Caco-2 (cell line): ENCODE measurements around the gene TLE1. TPM values are rescaled to one million over a fixed set of nuclear protein-coding genes. Genes with fewer than 3 reads are reported as not detected.

ENCODE experiments used
- BruUV-seq: library from RNA; stranded (reverse); fragments of 400-500 nt; replicated peaks from 2 replicates; lab custom pipeline; 2021; lab: Mats Ljungman, UMichigan
- CTCF ChIA-PET: fragments of 300-600 bp; sonication (Branson Sonifier 250); formaldehyde crosslinking; loops from one replicate; lab custom pipeline; 2022; ENCODE audit warnings: antibody characterized with exemption; lab: Charles Lee
- POLR2A ChIA-PET: fragments of 300-600 bp; sonication (Branson Sonifier 250); formaldehyde crosslinking; loops from one replicate; lab custom pipeline; 2022; ENCODE audit warnings: antibody characterized with exemption; lab: Charles Lee
- DNase-seq, 2 experiments: peaks; one replicate each; pipeline versions ENCODE4 v3.0.0 to v3.0.0-alpha.2; 2020 to 2022
- H3K27me3 ChIP-seq: replicated peaks from 2 replicates; pipeline ENCODE4 v1.6.0; 2011; ENCODE audit warnings: low read length; ENCODE audit not compliant: control insufficient read depth, insufficient read depth
- H3K36me3 ChIP-seq: 2 replicates; pipeline ENCODE4 v1.5.1; 2011; ENCODE audit warnings: low read length; ENCODE audit not compliant: control insufficient read depth, insufficient read depth
- H3K4me1 ChIP-seq: fragments of 250-450 bp; sonication (Bioruptor Pico); 2 replicates; pipeline ENCODE4 v1.5.1; 2020; ENCODE audit warnings: mild to moderate bottlenecking
- H3K4me3 ChIP-seq: 2 replicates; pipeline ENCODE4 v1.5.1; 2011; ENCODE audit warnings: low read depth, mild to moderate bottlenecking, control low read depth, low read length
- H3K9me3 ChIP-seq: fragments of 250-450 bp; sonication (Bioruptor Pico); 2 replicates; pipeline ENCODE4 v1.5.1; 2020; ENCODE audit warnings: mild to moderate bottlenecking, moderate library complexity
- H3K27ac Mint-ChIP-seq: one replicate; pipeline ENCODE4 v1.8.0; 2022; ENCODE audit warnings: mixed read lengths; ENCODE audit not compliant: unreplicated experiment
- H3K27me3 Mint-ChIP-seq: one replicate; pipeline ENCODE4 v1.8.0; 2022; ENCODE audit warnings: mixed read lengths; ENCODE audit not compliant: insufficient read depth, unreplicated experiment
- H3K36me3 Mint-ChIP-seq: one replicate; pipeline ENCODE4 v1.8.0; 2022; ENCODE audit warnings: mild to moderate bottlenecking, mixed read lengths; ENCODE audit not compliant: insufficient read depth, unreplicated experiment
- H3K4me1 Mint-ChIP-seq: one replicate; pipeline ENCODE4 v1.8.0; 2022; ENCODE audit warnings: low read depth, mixed read lengths; ENCODE audit not compliant: unreplicated experiment
- H3K4me3 Mint-ChIP-seq: one replicate; pipeline ENCODE4 v1.8.0; 2022; ENCODE audit warnings: mild to moderate bottlenecking, moderate library complexity, mixed read lengths; ENCODE audit not compliant: unreplicated experiment
- H3K9me3 Mint-ChIP-seq: one replicate; pipeline ENCODE4 v1.8.0; 2022; ENCODE audit warnings: mixed read lengths; ENCODE audit not compliant: unreplicated experiment
- intact Hi-C: fragments of 100-400 bp; cut with micrococcal nuclease; formaldehyde crosslinking; loops from one replicate; pipeline ENCODE4 v1.10.0; 2022; ENCODE audit not compliant: unreplicated experiment
- total RNA-seq: library from RNA; stranded (reverse); gene quantifications from 2 replicates; pipeline ENCODE4 v1.2.3, GENCODE V29; 2022
- TF ChIP-seq, protein P1 (sequence below), 2 experiments: fragments of 200-600 bp in 1 of 2; IDR thresholded peaks; 1 replicate in 1 of 2; 2 replicates in 1 of 2; pipeline versions ENCODE4 v1.5.1 to v1.8.0; 2011 to 2022; ENCODE audit warnings: antibody characterized with exemption in 1 of 2, control low read depth in 1 of 2, inconsistent platforms in 1 of 2, low read depth in 1 of 2, low read length in 1 of 2, mild to moderate bottlenecking in 1 of 2, moderate library complexity in 1 of 2; ENCODE audit not compliant: insufficient read depth in 1 of 2, severe bottlenecking in 1 of 2, unreplicated experiment in 1 of 2

TLE1 gene
- total RNA-seq, 1 experiment from 2014 or later: 18.3 TPM

- no peaks in the 10 kb centered on the region for H3K36me3 Mint-ChIP-seq
- BruUV-seq: no TSS peak
- H3K27ac Mint-ChIP-seq: no peak overlapping the region
- DNase-seq: no peak
- no peaks in the 10 kb centered on the region for H3K4me1 Mint-ChIP-seq
- H3K27me3 Mint-ChIP-seq: no peaks in the 10 kb centered on the region
- no peaks in the 10 kb centered on the region for H3K9me3 Mint-ChIP-seq
- TF ChIP-seq, protein P1, sequence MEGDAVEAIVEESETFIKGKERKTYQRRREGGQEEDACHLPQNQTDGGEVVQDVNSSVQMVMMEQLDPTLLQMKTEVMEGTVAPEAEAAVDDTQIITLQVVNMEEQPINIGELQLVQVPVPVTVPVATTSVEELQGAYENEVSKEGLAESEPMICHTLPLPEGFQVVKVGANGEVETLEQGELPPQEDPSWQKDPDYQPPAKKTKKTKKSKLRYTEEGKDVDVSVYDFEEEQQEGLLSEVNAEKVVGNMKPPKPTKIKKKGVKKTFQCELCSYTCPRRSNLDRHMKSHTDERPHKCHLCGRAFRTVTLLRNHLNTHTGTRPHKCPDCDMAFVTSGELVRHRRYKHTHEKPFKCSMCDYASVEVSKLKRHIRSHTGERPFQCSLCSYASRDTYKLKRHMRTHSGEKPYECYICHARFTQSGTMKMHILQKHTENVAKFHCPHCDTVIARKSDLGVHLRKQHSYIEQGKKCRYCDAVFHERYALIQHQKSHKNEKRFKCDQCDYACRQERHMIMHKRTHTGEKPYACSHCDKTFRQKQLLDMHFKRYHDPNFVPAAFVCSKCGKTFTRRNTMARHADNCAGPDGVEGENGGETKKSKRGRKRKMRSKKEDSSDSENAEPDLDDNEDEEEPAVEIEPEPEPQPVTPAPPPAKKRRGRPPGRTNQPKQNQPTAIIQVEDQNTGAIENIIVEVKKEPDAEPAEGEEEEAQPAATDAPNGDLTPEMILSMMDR (IDR thresholded peaks at IDR 0.05; ENCODE audit: insufficient read depth in 1 of 2, low read depth in 1 of 2, low read length in 1 of 2, severe bottlenecking in 1 of 2, unreplicated experiment in 1 of 2): no peak
- H3K36me3 ChIP-seq: no peaks in the 10 kb centered on the region
- H3K4me1 ChIP-seq: no peaks in the 10 kb centered on the region
- H3K4me3 Mint-ChIP-seq: no peak overlapping the region
- H3K4me3 ChIP-seq: no peak overlapping the region
- no peaks in the 10 kb centered on the region for H3K9me3 ChIP-seq
- H3K27me3 ChIP-seq: no peaks in the 10 kb centered on the region
- CTCF ChIA-PET: no interaction called here
- intact Hi-C loops: no loop called here
- POLR2A ChIA-PET: no interaction called here
Observed at GRCh38 chr9:81573415-81574321, 115.7 kb downstream of the TLE1 start.

DNA sequence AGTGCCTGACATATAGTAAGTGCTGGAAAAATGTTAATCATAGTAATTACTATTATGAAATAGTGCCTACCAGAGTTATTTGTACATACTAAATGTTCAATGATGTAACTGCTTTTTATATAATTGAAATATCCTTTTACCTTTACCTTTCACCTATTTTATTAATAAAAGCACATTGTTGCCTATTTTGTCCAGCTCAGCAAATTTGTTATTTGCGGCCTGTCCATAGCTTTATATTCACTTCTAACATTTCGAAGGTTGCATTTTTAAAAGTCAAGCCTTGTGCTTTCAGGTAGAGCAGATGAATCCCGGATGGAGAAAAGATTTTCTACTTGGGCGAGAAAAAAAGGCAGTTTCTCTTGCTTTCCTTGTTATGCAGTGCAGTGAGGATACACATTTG lies 119.3 kb downstream of the TLE1 start:
- DNase-seq: no peak
- Histone ChIP-seq H3K9me3 (no peaks in the 10 kb centered on the region), H3K4me3 (no peak overlapping the region), H3K36me3 (no peaks in the 10 kb centered on the region), H3K4me1 (no peaks in the 10 kb centered on the region), H3K27me3 (no peaks in the 10 kb centered on the region)
- Mint-ChIP-seq H3K27me3 (no peaks in the 10 kb centered on the region), H3K4me3 (no peak overlapping the region), H3K9me3 (no peaks in the 10 kb centered on the region), H3K27ac (no peak overlapping the region), H3K4me1 (no peaks in the 10 kb centered on the region), H3K36me3 (no peaks in the 10 kb centered on the region)
- POLR2A ChIA-PET: no interaction called here
- BruUV-seq: no TSS peak
- intact Hi-C loops: no loop called here
- TF ChIP-seq, protein P1 (IDR thresholded peaks at IDR 0.05; ENCODE audit: insufficient read depth in 1 of 2, low read depth in 1 of 2, low read length in 1 of 2, severe bottlenecking in 1 of 2, unreplicated experiment in 1 of 2): no peak
- CTCF ChIA-PET: no interaction called here

DNA sequence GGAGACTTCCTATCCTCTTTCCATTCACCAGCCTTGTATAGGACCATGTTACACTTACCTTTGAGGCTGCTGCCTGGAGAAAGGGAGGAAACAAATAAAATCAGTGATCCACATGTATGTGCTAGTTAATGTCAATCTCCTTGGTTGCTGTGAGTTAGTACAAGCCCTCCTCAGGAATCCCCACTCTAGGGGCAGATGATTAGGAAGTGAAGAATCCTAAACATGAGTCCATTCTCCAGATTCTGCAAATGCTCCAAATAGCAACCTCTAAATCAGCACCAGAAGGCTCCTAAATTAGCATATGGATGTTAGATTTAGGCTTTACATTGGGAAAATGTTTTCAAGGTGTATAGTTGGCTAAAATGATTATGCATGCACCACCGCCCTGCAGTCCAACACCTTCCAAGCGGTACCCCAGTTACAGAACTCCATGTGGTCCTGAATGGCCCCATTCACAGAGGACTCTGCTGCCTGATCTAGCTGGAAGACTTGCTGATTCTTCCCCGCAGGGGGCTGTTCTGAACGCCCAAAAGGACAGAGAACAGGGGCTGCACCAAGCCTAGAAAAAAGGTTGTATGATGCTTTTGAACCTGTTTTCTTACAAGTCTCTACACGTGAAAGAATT lies 123.2 kb downstream of the TLE1 start:
- BruUV-seq: no TSS peak
- H3K9me3 ChIP-seq: no peaks in the 10 kb centered on the region
- POLR2A ChIA-PET: no interaction called here
- no peaks in the 10 kb centered on the region for H3K36me3 ChIP-seq
- no peak for DNase-seq
- no peak overlapping the region for H3K4me3 ChIP-seq
- no peaks in the 10 kb centered on the region for H3K4me1 ChIP-seq
- no peaks in the 10 kb centered on the region for H3K9me3 Mint-ChIP-seq
- no peaks in the 10 kb centered on the region for H3K4me1 Mint-ChIP-seq
- no peaks in the 10 kb centered on the region for H3K27me3 Mint-ChIP-seq
- no peaks in the 10 kb centered on the region for H3K36me3 Mint-ChIP-seq
- no peaks in the 10 kb centered on the region for H3K27me3 ChIP-seq
- H3K4me3 Mint-ChIP-seq: no peak overlapping the region
- TF ChIP-seq, protein P1 (IDR thresholded peaks at IDR 0.05; ENCODE audit: insufficient read depth in 1 of 2, low read depth in 1 of 2, low read length in 1 of 2, severe bottlenecking in 1 of 2, unreplicated experiment in 1 of 2): no peak
- no peak overlapping the region for H3K27ac Mint-ChIP-seq
- CTCF ChIA-PET: no interaction called here
- intact Hi-C loops: no loop called here
